ENCODE results near the gene SCPEP1. TPM values are rescaled to one million over a fixed set of nuclear protein-coding genes. Genes with fewer than 3 reads are reported as not detected.
"Not testable (repeated sequence)": the region's sequence is repeated elsewhere in the genome, so short reads cannot be mapped to it uniquely, and the experiment has no call there.

The SCPEP1 gene
- total and polyA plus RNA-seq, 5 donors from 2014 or later, result 14.5 to 24.9 (median 23.0) TPM

DNA sequence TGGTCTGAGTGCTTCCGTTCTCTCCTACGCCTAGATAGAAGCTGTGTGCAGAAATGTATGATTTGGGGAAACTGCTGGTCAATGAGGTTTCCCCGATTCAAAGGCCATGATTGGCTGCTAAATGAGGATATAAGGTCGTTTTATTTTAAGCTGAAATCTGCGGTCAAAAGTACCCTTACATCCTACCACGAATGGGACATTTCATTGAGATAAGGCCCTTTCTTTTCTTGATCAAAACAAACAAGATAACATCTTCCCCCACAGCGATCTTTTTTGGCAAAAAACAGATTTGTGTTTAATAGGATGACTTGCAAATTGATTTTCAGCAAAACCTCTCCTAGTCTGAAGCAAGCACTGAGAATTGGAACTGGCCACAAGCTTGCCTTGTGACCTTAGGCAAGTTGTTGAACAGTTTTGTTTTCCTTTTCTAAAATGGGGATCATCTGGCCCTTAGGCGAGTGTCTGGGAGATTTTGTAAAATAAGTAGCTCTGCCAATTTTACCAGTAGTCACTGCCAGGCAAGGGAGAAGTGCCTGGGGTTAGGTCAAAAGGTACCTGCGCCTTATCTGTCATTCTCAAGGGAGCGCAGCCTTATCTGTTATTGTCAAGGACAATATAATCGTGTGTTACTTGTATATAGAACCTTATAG is 635 bp downstream of the SCPEP1 start:
- DNase-seq (peak in 1 of 3 donors; percentile 54), ATAC-seq (ENCODE audit: low read depth in 2 of 2) (no peak)
- H3K27ac Mint-ChIP-seq, result peak overlapping the region; percentile 23 to 93 (median 91)
- peak overlapping the region; percentile 90 for H3K4me3 ChIP-seq (ENCODE audit: low read depth, low read length)
- peaks cover 0 to 2% (median 0%) of the 10 kb centered on the region in 7 donors for H3K9me3 Mint-ChIP-seq
- H3K36me3 ChIP-seq (ENCODE audit: control insufficient read depth, insufficient read depth, low read length), result no peaks in the 10 kb centered on the region
- H3K27me3 Mint-ChIP-seq, result peaks cover 30% of the 10 kb centered on the region
- H3K4me3 Mint-ChIP-seq, result peak overlapping the region; percentile 92 to 99 (median 94)
- H3K36me3 Mint-ChIP-seq, result peaks cover 4% of the 10 kb centered on the region
- H3K4me1 ChIP-seq (ENCODE audit: control insufficient read depth, insufficient read depth, low read length, poor library complexity, severe bottlenecking), result peaks cover 11% of the 10 kb centered on the region
- no peaks in the 10 kb centered on the region for H3K9me3 ChIP-seq (ENCODE audit: control insufficient read depth in 2 of 2, low read length in 2 of 2)
- peaks cover 3% of the 10 kb centered on the region for H3K27me3 ChIP-seq (ENCODE audit: control insufficient read depth, insufficient read depth, low read length)
- peaks cover 9 to 28% (median 18%) of the 10 kb centered on the region in 4 donors for H3K4me1 Mint-ChIP-seq
- H3K27ac ChIP-seq (ENCODE audit: insufficient read depth, low read length, poor library complexity, severe bottlenecking), result peak overlapping the region; percentile 18

DNA sequence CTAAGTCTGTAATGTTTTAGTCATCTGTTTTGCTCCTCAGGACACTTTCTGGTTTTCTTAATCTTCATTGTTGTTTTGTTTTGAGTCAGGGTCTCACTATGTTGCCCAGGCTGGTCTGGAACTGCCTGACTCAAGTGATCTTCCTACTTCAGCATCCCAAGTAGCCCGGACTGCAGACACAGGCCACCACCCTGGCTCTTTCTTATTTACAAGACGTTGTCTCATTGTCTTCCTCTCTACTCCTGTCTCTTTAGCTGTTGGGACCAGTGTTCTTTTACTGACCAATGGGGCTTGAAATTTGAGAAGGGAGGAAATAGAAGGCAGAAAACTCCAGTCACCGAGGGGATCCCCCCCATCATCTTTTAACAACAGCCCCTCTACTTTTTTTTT is 1.2 kb downstream of the SCPEP1 start:
- H3K4me1 Mint-ChIP-seq, result peaks cover 9 to 28% (median 18%) of the 10 kb centered on the region in 4 donors
- peaks cover 30% of the 10 kb centered on the region for H3K27me3 Mint-ChIP-seq
- ATAC-seq (ENCODE audit: low read depth in 2 of 2) (no peak), DNase-seq (no peak)
- H3K36me3 Mint-ChIP-seq, result peaks cover 4% of the 10 kb centered on the region
- H3K4me3 ChIP-seq (ENCODE audit: low read depth, low read length), result peak overlapping the region; percentile 90
- H3K4me3 Mint-ChIP-seq, result peak overlapping the region; percentile 47 to 96 (median 92)
- peaks cover 3% of the 10 kb centered on the region for H3K27me3 ChIP-seq (ENCODE audit: control insufficient read depth, insufficient read depth, low read length)
- H3K9me3 ChIP-seq (ENCODE audit: control insufficient read depth in 2 of 2, low read length in 2 of 2), result no peaks in the 10 kb centered on the region
- peaks cover 11% of the 10 kb centered on the region for H3K4me1 ChIP-seq (ENCODE audit: control insufficient read depth, insufficient read depth, low read length, poor library complexity, severe bottlenecking)
- peaks cover 0 to 2% (median 0%) of the 10 kb centered on the region in 7 donors for H3K9me3 Mint-ChIP-seq
- H3K27ac ChIP-seq (ENCODE audit: insufficient read depth, low read length, poor library complexity, severe bottlenecking), result no peak overlapping the region
- no peaks in the 10 kb centered on the region for H3K36me3 ChIP-seq (ENCODE audit: control insufficient read depth, insufficient read depth, low read length)
- peak overlapping the region in 2 of 3 donors; percentile 91 to 93 for H3K27ac Mint-ChIP-seq

DNA sequence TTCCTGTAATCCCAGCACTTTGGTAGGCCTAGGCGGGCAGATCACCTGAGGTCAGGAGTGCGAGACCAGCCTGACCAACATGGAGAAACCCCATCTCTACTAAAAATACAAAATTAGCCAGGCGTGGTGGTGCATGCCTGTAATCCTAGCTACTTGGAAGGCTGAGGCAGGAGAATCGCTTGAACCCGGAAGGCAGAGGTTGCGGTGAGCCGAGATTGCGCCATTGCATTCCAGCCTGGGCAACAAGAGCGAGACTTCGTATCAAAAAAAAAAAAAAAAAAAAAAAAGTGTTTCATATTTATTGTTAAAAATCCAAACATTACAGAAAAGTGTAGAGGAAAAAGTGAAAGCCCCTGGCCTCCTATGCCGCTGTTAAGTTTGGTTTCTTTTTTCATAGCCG is 2.6 kb downstream of the SCPEP1 start:
- H3K27me3 Mint-ChIP-seq, result peaks cover 19% of the 10 kb centered on the region
- not testable (repeated sequence) for H3K4me3 ChIP-seq (ENCODE audit: low read depth, low read length); H3K9me3 ChIP-seq (ENCODE audit: control insufficient read depth in 2 of 2, low read length in 2 of 2); ATAC-seq (ENCODE audit: low read depth in 2 of 2); H3K9me3 Mint-ChIP-seq; DNase-seq; H3K27me3 ChIP-seq (ENCODE audit: control insufficient read depth, insufficient read depth, low read length); H3K36me3 ChIP-seq (ENCODE audit: control insufficient read depth, insufficient read depth, low read length); H3K27ac ChIP-seq (ENCODE audit: insufficient read depth, low read length, poor library complexity, severe bottlenecking); H3K27ac Mint-ChIP-seq
- peaks cover 11% of the 10 kb centered on the region for H3K4me1 ChIP-seq (ENCODE audit: control insufficient read depth, insufficient read depth, low read length, poor library complexity, severe bottlenecking)
- H3K4me3 Mint-ChIP-seq, result peak overlapping the region in 1 of 4 donors; percentile 55
- H3K4me1 Mint-ChIP-seq, result peaks cover 9 to 28% (median 18%) of the 10 kb centered on the region in 4 donors
- peaks cover 11% of the 10 kb centered on the region for H3K36me3 Mint-ChIP-seq

DNA sequence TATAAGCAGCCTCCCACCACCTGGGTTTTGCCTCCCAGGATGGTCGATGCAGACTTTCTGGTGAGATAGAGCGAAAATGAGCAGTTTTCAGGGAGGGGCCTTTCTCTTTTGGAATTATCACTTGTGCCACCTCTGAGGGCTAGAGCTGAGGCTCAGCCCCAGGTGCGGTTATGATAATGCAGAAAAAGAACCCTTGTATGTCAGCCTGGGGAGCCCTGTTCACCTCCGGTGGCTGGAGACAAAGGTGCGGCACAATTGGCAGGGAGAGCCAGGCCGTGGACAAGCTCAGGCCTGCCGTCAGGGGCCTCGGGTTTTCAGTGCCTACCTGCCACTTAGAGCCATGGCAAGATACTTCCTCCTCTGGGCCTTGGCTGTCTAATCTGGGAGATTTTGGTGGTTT is 4.4 kb downstream of the SCPEP1 start:
- peaks cover 25% of the 10 kb centered on the region for H3K36me3 Mint-ChIP-seq
- peak overlapping the region in 1 of 3 donors; percentile 8 for H3K27ac Mint-ChIP-seq
- H3K27me3 ChIP-seq (ENCODE audit: control insufficient read depth, insufficient read depth, low read length), result no peaks in the 10 kb centered on the region
- no peaks in the 10 kb centered on the region for H3K9me3 ChIP-seq (ENCODE audit: control insufficient read depth in 2 of 2, low read length in 2 of 2)
- H3K27me3 Mint-ChIP-seq, result peaks cover 5% of the 10 kb centered on the region
- ATAC-seq (ENCODE audit: low read depth in 2 of 2) (no peak), DNase-seq (no peak)
- H3K4me3 Mint-ChIP-seq, result no peak overlapping the region
- peaks cover 11% of the 10 kb centered on the region for H3K4me1 ChIP-seq (ENCODE audit: control insufficient read depth, insufficient read depth, low read length, poor library complexity, severe bottlenecking)
- H3K9me3 Mint-ChIP-seq, result peaks cover 0 to 2% (median 0%) of the 10 kb centered on the region in 7 donors
- peaks cover 8% of the 10 kb centered on the region for H3K36me3 ChIP-seq (ENCODE audit: control insufficient read depth, insufficient read depth, low read length)
- no peak overlapping the region for H3K4me3 ChIP-seq (ENCODE audit: low read depth, low read length)
- no peak overlapping the region for H3K27ac ChIP-seq (ENCODE audit: insufficient read depth, low read length, poor library complexity, severe bottlenecking)
- H3K4me1 Mint-ChIP-seq, result peaks cover 9 to 28% (median 15%) of the 10 kb centered on the region in 4 donors

DNA sequence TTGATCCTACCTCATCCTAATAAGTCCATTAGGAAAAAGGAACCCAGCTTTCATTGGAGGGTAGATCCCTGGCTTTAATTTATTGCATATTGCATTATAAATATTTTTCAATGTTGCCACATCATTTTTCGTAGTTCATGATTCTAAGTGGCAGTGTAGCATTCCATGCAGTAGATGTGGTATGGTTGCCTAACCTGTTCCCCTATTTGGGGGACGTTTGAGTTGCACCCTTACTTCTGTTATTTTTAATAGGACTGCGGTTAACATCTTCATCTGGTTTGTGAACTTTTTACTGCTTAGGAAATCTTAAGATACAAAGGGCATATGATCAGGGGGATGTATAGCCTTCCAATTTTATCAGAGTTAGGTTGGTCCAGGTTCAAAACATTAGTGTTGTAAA is 5.4 kb downstream of the SCPEP1 start:
- no peak for ATAC-seq (ENCODE audit: low read depth in 2 of 2)

DNA sequence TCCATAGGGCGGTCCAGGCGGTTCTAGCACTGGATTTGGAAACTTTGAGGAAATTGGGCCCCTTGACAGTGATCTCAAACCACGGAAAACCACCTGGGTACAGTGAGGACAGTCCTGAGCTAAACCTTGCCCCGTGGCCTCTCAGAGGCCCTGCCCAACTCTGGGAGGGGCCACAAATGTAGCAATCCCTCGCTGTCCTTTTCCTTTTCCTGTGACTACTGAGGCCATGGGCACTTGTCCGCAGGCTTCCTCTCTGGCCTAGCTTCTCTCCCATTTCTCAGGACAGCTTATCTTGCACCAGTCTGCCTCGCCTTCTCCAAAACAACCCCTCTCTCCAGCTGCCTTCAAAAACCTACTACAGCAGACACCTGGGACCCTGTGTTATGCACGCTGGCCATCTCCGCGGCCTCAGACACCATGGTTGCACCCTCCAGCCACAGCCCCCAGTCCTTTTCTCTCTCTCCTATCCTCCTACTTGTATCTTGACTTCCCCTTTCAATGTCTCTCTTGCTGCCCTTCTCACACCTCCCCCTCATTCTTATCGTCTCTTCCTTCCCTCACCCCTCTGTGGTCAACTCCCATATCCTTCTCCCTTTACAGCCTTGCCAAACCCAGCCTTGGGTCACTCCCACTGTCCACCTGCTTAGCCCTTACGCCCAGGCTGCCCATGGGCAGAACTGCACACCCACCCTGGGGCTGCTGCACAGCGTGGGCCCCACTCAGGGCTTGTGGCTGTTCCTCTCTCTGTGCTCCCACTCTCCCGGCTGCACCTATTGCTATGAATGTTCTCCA is 7.6 kb downstream of the SCPEP1 start:
- no peak overlapping the region for H3K4me3 Mint-ChIP-seq
- H3K9me3 Mint-ChIP-seq, result no peaks in the 10 kb centered on the region
- ATAC-seq (ENCODE audit: low read depth in 2 of 2), result no peak
- Histone ChIP-seq H3K36me3 (ENCODE audit: control insufficient read depth, insufficient read depth, low read length) (peaks cover 11% of the 10 kb centered on the region), H3K27ac (ENCODE audit: insufficient read depth, low read length, poor library complexity, severe bottlenecking) (no peak overlapping the region), H3K9me3 (ENCODE audit: control insufficient read depth in 2 of 2, low read length in 2 of 2) (no peaks in the 10 kb centered on the region), H3K4me3 (ENCODE audit: low read depth, low read length) (no peak overlapping the region), H3K4me1 (ENCODE audit: control insufficient read depth, insufficient read depth, low read length, poor library complexity, severe bottlenecking) (no peaks in the 10 kb centered on the region), H3K27me3 (ENCODE audit: control insufficient read depth, insufficient read depth, low read length) (no peaks in the 10 kb centered on the region)
- no peak for DNase-seq
- no peaks in the 10 kb centered on the region for H3K27me3 Mint-ChIP-seq
- peaks cover 46% of the 10 kb centered on the region for H3K36me3 Mint-ChIP-seq
- H3K27ac Mint-ChIP-seq, result no peak overlapping the region
- peaks cover 0 to 10% (median 0%) of the 10 kb centered on the region in 4 donors for H3K4me1 Mint-ChIP-seq

More for the DNA sequence above, 5.4 kb downstream of the SCPEP1 start:
- Mint-ChIP-seq H3K27ac (peak overlapping the region in 1 of 3 donors; percentile 55), H3K4me3 (no peak overlapping the region), H3K36me3 (peaks cover 36% of the 10 kb centered on the region), H3K4me1 (peaks cover 5 to 21% (median 10%) of the 10 kb centered on the region in 4 donors), H3K9me3 (peaks cover 0 to under 1% (median 0%) of the 10 kb centered on the region in 7 donors), H3K27me3 (peaks cover under 1% of the 10 kb centered on the region)
- Histone ChIP-seq H3K4me1 (ENCODE audit: control insufficient read depth, insufficient read depth, low read length, poor library complexity, severe bottlenecking) (peaks cover 7% of the 10 kb centered on the region), H3K9me3 (ENCODE audit: control insufficient read depth in 2 of 2, low read length in 2 of 2) (no peaks in the 10 kb centered on the region), H3K36me3 (ENCODE audit: control insufficient read depth, insufficient read depth, low read length) (peaks cover 11% of the 10 kb centered on the region), H3K27ac (ENCODE audit: insufficient read depth, low read length, poor library complexity, severe bottlenecking) (no peak overlapping the region), H3K27me3 (ENCODE audit: control insufficient read depth, insufficient read depth, low read length) (no peaks in the 10 kb centered on the region), H3K4me3 (ENCODE audit: low read depth, low read length) (no peak overlapping the region)
- DNase-seq, result no peak

DNA sequence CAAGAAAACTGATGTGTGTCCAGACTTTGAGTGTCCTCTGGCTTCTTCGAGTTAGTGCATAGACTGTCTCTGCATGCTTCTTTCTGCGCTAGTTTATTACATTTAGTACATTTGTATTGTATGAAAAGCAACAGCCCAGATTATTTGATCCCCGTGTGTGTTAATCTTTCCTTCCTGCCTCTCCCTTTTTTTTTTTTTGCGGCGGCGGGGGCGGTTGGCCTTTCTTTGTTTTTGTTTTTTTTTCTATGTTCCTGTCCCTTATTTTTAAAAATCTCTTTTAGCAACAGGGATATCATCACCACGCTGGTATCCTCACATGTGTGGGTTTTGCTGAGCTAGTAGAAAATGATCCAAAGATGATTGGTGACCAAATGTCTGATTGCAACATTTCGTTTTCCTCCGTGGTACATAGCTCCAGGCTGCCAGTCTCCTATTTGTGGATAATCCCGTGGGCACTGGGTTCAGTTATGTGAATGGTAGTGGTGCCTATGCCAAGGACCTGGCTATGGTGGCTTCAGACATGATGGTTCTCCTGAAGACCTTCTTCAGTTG is 9.4 kb downstream of the SCPEP1 start:
- Mint-ChIP-seq H3K36me3 (peaks cover 51% of the 10 kb centered on the region), H3K4me1 (no peaks in the 10 kb centered on the region), H3K27ac (no peak overlapping the region), H3K27me3 (no peaks in the 10 kb centered on the region), H3K9me3 (no peaks in the 10 kb centered on the region), H3K4me3 (no peak overlapping the region)
- DNase-seq (no peak), ATAC-seq (ENCODE audit: low read depth in 2 of 2) (no peak)
- H3K9me3 ChIP-seq (ENCODE audit: control insufficient read depth in 2 of 2, low read length in 2 of 2), result no peaks in the 10 kb centered on the region
- H3K27ac ChIP-seq (ENCODE audit: insufficient read depth, low read length, poor library complexity, severe bottlenecking), result no peak overlapping the region
- H3K36me3 ChIP-seq (ENCODE audit: control insufficient read depth, insufficient read depth, low read length), result peaks cover 17% of the 10 kb centered on the region
- no peaks in the 10 kb centered on the region for H3K27me3 ChIP-seq (ENCODE audit: control insufficient read depth, insufficient read depth, low read length)
- no peak overlapping the region for H3K4me3 ChIP-seq (ENCODE audit: low read depth, low read length)
- no peaks in the 10 kb centered on the region for H3K4me1 ChIP-seq (ENCODE audit: control insufficient read depth, insufficient read depth, low read length, poor library complexity, severe bottlenecking)

Measured in CD4-positive, CD25-positive, alpha-beta regulatory T cell (primary cell).